ENCODE results near the gene KCNK13. TPM values are rescaled to one million over a fixed set of nuclear protein-coding genes. Genes with fewer than 3 reads are reported as not detected.
A peak's percentile ranks its signal among the peaks of the same experiment; 100 is the strongest.

KCNK13 gene
- polyA plus RNA-seq, 1 of the 3 experiments (the other 2 are of a cell fraction): not detected

DNA sequence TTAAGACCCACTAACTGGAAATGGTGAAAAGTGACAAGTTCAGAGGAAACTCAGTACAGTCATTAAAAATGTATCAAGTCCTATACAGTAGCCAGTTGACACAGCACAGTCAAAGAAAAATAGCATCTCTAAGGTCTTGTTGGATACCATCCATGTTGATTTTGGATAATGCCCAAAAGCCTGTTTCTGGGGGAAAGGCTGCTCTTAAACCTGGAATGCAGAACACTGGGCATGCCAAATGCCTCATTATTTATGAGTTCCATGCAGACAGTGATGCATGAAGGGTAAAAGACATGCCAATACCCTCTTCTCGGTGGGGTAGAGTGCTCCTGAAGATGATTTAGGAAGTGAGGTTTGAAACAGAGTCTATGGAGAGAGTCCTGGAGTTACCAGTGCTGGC lies 29.6 kb downstream of the KCNK13 start:
- H4K20me1 ChIP-seq (ENCODE audit: insufficient read depth): no peaks in the 10 kb centered on the region
- peak; percentile 50 for DNase-seq

DNA sequence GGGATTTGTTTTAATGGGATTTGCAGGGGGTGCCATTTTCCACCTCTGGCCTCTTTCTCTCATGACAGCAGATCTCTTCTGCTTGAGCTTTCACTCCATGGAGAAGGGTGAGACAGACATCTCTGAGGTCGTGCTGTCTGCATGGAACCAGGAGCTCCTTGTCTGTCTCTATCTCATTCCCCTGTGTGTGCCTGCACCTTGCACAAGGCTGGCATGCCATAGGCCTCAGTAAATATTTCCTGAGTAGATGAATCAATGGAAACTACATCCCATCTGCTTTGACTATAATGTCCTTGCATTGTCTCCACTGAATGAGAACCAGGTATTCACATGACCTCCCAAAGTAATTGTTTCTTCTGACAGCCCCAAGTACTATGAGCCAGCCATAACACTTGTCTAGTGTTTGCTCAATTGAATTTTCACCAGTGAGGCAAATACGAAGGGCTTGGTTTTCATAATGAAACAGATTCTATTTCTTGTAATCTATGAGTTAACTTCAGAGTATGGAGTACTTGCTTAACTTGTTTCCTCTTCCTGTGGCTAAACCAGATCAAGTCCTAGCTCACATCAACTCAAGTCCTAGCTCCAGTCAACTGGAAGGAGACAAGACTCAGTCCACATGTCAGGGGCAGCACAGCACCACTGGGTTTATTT lies 32.3 kb downstream of the KCNK13 start:
- no peak overlapping the region for H3K4me2 ChIP-seq
- DNase-seq: no peak
- WGBS (ENCODE audit: low lambda C conversion rate): 18% methylated on average over 2 of the region's 2 CpGs

More for the DNA sequence above, 29.6 kb downstream of the KCNK13 start:
- TF ChIP-seq, protein P1, sequence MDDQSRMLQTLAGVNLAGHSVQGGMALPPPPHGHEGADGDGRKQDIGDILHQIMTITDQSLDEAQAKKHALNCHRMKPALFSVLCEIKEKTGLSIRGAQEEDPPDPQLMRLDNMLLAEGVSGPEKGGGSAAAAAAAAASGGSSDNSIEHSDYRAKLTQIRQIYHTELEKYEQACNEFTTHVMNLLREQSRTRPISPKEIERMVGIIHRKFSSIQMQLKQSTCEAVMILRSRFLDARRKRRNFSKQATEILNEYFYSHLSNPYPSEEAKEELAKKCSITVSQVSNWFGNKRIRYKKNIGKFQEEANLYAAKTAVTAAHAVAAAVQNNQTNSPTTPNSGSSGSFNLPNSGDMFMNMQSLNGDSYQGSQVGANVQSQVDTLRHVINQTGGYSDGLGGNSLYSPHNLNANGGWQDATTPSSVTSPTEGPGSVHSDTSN (IDR thresholded peaks at IDR 0.05): peak; percentile 82
- no peak for TF ChIP-seq SMC3 (IDR thresholded peaks at IDR 0.05; ENCODE audit: low read depth, low read length)
- peak; percentile 22 to 39; a peak in 3 of 4 replicates for TF ChIP-seq EP300 (IDR thresholded peaks at IDR 0.05; ENCODE audit: borderline replicate concordance in 1 of 2, low read depth in 1 of 2, low read length in 1 of 2)
- no peak for TF ChIP-seq POLR2AphosphoS5 (IDR thresholded peaks at IDR 0.05; ENCODE audit: low read depth, low read length)
- peak; percentile 40; the same call in 1 of the 2 replicates for TF ChIP-seq JUND (IDR thresholded peaks at IDR 0.05)
- 0 out of 2 replicates have a peak, but pooled peaks have one; percentile 31 for TF ChIP-seq RCOR1 (IDR thresholded peaks at IDR 0.05; ENCODE audit: low read length)
- 0 out of 2 replicates have a peak, but pooled peaks have one; percentile 19 for TF ChIP-seq TEAD4 (IDR thresholded peaks at IDR 0.05; ENCODE audit: borderline replicate concordance, insufficient read depth)
- peak; percentile 87 for TF ChIP-seq NFIC (IDR thresholded peaks at IDR 0.05; ENCODE audit: borderline replicate concordance)
- peak; percentile 75; the same call in 1 of the 2 replicates for TF ChIP-seq TCF12 (IDR thresholded peaks at IDR 0.05)
- TF ChIP-seq, protein P2, sequence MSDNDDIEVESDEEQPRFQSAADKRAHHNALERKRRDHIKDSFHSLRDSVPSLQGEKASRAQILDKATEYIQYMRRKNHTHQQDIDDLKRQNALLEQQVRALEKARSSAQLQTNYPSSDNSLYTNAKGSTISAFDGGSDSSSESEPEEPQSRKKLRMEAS (IDR thresholded peaks at IDR 0.05; ENCODE audit: low read depth): no peak
- no peak overlapping the region for H3K4me3 ChIP-seq (ENCODE audit: low read depth in 2 of 2, low read length in 1 of 2)
- no peaks in the 10 kb centered on the region for H3K36me3 ChIP-seq (replicated peaks in 1 of 2; ENCODE audit: control insufficient read depth in 1 of 2, insufficient read depth in 2 of 2, low read length in 1 of 2)
- H2AFZ ChIP-seq (ENCODE audit: low read depth): no peak overlapping the region
- ChIA-PET POLR2A (no interaction called here), CTCF (interaction anchor here (0.8 to 1.0 kb wide), 2 partner anchors 19 to 118 kb away, joined by 4 read pairs; no protein-coding TSS in a partner anchor)
- H3K4me1 ChIP-seq (ENCODE audit: control insufficient read depth in 1 of 2, insufficient read depth in 2 of 2, low read depth in 1 of 2, low read length in 1 of 2): peaks cover 0 to 3% of the 10 kb centered on the region in 2 experiments; a peak in 1 of 4 replicates
- no peak overlapping the region for H3K27ac ChIP-seq (ENCODE audit: low read depth in 2 of 2, low read length in 1 of 2)
- no peaks in the 10 kb centered on the region for H3F3A ChIP-seq (replicated peaks; ENCODE audit: insufficient read depth)
- no peaks in the 10 kb centered on the region for H3K79me2 ChIP-seq (ENCODE audit: insufficient read depth)
- no peaks in the 10 kb centered on the region for H3K9me3 ChIP-seq
- no peak overlapping the region for H3K4me2 ChIP-seq
- no peak overlapping the region for H3K9ac ChIP-seq
- no peaks in the 10 kb centered on the region for H3K9me2 ChIP-seq
- WGBS (ENCODE audit: low lambda C conversion rate): 0% methylated on average over 1 of the region's 1 CpG
- H3K27me3 ChIP-seq (ENCODE audit: insufficient read depth): no peaks in the 10 kb centered on the region; the same call in 1 of the 2 replicates

More for the DNA sequence above, 32.3 kb downstream of the KCNK13 start:
- Histone ChIP-seq H4K20me1 (ENCODE audit: insufficient read depth) (no peaks in the 10 kb centered on the region), H3K27me3 (ENCODE audit: insufficient read depth) (no peaks in the 10 kb centered on the region; the same call in 1 of the 2 replicates), H3K79me2 (ENCODE audit: insufficient read depth) (no peaks in the 10 kb centered on the region), H3F3A (replicated peaks; ENCODE audit: insufficient read depth) (no peaks in the 10 kb centered on the region), H3K4me3 (ENCODE audit: low read depth in 2 of 2, low read length in 1 of 2) (no peak overlapping the region), H3K9me3 (no peaks in the 10 kb centered on the region), H3K36me3 (replicated peaks in 1 of 2; ENCODE audit: control insufficient read depth in 1 of 2, insufficient read depth in 2 of 2, low read length in 1 of 2) (no peaks in the 10 kb centered on the region), H3K27ac (ENCODE audit: low read depth in 2 of 2, low read length in 1 of 2) (no peak overlapping the region), H3K4me1 (ENCODE audit: control insufficient read depth in 1 of 2, insufficient read depth in 2 of 2, low read depth in 1 of 2, low read length in 1 of 2) (peaks cover 0 to 3% of the 10 kb centered on the region in 2 experiments; a peak in 1 of 4 replicates), H3K9ac (no peak overlapping the region), H2AFZ (ENCODE audit: low read depth) (no peak overlapping the region), H3K9me2 (no peaks in the 10 kb centered on the region)
- ChIA-PET CTCF (no interaction called here), POLR2A (no interaction called here)
- no peak for TF ChIP-seq JUND (IDR thresholded peaks at IDR 0.05)
- TF ChIP-seq, protein P3, sequence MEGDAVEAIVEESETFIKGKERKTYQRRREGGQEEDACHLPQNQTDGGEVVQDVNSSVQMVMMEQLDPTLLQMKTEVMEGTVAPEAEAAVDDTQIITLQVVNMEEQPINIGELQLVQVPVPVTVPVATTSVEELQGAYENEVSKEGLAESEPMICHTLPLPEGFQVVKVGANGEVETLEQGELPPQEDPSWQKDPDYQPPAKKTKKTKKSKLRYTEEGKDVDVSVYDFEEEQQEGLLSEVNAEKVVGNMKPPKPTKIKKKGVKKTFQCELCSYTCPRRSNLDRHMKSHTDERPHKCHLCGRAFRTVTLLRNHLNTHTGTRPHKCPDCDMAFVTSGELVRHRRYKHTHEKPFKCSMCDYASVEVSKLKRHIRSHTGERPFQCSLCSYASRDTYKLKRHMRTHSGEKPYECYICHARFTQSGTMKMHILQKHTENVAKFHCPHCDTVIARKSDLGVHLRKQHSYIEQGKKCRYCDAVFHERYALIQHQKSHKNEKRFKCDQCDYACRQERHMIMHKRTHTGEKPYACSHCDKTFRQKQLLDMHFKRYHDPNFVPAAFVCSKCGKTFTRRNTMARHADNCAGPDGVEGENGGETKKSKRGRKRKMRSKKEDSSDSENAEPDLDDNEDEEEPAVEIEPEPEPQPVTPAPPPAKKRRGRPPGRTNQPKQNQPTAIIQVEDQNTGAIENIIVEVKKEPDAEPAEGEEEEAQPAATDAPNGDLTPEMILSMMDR (IDR thresholded peaks at IDR 0.05): no peak
- no peak for TF ChIP-seq FOSL2 (IDR thresholded peaks at IDR 0.05; ENCODE audit: borderline replicate concordance, low read depth)
- no peak for TF ChIP-seq RCOR1 (IDR thresholded peaks at IDR 0.05; ENCODE audit: low read length)
- TF ChIP-seq, protein P4, sequence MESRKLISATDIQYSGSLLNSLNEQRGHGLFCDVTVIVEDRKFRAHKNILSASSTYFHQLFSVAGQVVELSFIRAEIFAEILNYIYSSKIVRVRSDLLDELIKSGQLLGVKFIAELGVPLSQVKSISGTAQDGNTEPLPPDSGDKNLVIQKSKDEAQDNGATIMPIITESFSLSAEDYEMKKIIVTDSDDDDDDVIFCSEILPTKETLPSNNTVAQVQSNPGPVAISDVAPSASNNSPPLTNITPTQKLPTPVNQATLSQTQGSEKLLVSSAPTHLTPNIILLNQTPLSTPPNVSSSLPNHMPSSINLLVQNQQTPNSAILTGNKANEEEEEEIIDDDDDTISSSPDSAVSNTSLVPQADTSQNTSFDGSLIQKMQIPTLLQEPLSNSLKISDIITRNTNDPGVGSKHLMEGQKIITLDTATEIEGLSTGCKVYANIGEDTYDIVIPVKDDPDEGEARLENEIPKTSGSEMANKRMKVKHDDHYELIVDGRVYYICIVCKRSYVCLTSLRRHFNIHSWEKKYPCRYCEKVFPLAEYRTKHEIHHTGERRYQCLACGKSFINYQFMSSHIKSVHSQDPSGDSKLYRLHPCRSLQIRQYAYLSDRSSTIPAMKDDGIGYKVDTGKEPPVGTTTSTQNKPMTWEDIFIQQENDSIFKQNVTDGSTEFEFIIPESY (IDR thresholded peaks at IDR 0.05; ENCODE audit: borderline replicate concordance, low read depth): no peak
- TF ChIP-seq, protein P5, sequence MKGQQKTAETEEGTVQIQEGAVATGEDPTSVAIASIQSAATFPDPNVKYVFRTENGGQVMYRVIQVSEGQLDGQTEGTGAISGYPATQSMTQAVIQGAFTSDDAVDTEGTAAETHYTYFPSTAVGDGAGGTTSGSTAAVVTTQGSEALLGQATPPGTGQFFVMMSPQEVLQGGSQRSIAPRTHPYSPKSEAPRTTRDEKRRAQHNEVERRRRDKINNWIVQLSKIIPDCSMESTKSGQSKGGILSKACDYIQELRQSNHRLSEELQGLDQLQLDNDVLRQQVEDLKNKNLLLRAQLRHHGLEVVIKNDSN (IDR thresholded peaks at IDR 0.05; ENCODE audit: borderline replicate concordance, low read depth): no peak
- TF ChIP-seq, protein P6, sequence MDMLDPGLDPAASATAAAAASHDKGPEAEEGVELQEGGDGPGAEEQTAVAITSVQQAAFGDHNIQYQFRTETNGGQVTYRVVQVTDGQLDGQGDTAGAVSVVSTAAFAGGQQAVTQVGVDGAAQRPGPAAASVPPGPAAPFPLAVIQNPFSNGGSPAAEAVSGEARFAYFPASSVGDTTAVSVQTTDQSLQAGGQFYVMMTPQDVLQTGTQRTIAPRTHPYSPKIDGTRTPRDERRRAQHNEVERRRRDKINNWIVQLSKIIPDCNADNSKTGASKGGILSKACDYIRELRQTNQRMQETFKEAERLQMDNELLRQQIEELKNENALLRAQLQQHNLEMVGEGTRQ (IDR thresholded peaks at IDR 0.05; ENCODE audit: borderline replicate concordance, low read depth, low read length): no peak
- TF ChIP-seq RXRA (IDR thresholded peaks at IDR 0.05; ENCODE audit: borderline replicate concordance, low read depth): no peak
- no peak for TF ChIP-seq TCF12 (IDR thresholded peaks at IDR 0.05)
- no peak for TF ChIP-seq ELF1 (IDR thresholded peaks at IDR 0.05)
- no peak for TF ChIP-seq FOXM1 (IDR thresholded peaks at IDR 0.05; ENCODE audit: low read depth)
- no peak for TF ChIP-seq SIN3A (IDR thresholded peaks at IDR 0.05; ENCODE audit: borderline replicate concordance, low read depth, low read length)
- TF ChIP-seq EZH2phosphoT487 (IDR thresholded peaks at IDR 0.05; ENCODE audit: borderline replicate concordance, low read depth): no peak

All from SK-N-SH (cell line).